ENCODE results near the gene AGBL1. TPM values are rescaled to one million over a fixed set of nuclear protein-coding genes. Genes with fewer than 3 reads are reported as not detected.

Gene AGBL1
- total RNA-seq, 1 experiment from 2014 or later: not detected

DNA sequence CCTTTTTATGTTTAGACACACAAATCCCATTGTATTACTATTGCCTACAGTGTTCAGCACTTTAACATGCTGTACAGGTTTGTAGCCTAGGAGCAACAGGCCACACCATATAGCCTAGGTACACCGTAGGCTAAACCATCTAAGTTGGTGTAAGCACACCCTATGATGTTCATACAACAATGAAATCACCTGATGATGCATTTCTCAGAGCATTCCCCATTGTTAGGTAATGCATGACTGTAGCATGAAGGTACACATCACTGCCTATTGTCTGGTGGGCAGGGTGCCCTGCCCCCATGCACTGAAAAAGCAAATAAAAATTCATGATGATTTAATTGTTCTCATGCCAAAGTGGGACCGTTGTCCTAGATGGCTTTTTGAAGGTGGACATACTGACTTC is 183.6 kb downstream of the AGBL1 start:
- TF ChIP-seq EZH2 (IDR thresholded peaks at IDR 0.05; ENCODE audit: low read depth): no peak
- TF ChIP-seq, protein P1, sequence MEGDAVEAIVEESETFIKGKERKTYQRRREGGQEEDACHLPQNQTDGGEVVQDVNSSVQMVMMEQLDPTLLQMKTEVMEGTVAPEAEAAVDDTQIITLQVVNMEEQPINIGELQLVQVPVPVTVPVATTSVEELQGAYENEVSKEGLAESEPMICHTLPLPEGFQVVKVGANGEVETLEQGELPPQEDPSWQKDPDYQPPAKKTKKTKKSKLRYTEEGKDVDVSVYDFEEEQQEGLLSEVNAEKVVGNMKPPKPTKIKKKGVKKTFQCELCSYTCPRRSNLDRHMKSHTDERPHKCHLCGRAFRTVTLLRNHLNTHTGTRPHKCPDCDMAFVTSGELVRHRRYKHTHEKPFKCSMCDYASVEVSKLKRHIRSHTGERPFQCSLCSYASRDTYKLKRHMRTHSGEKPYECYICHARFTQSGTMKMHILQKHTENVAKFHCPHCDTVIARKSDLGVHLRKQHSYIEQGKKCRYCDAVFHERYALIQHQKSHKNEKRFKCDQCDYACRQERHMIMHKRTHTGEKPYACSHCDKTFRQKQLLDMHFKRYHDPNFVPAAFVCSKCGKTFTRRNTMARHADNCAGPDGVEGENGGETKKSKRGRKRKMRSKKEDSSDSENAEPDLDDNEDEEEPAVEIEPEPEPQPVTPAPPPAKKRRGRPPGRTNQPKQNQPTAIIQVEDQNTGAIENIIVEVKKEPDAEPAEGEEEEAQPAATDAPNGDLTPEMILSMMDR (conservative IDR thresholded peaks at IDR 0.05): no peak
- Histone ChIP-seq H3K79me2 (ENCODE audit: low read depth) (no peaks in the 10 kb centered on the region), H3K27me3 (ENCODE audit: insufficient read depth, low read depth) (0 out of 2 replicates have a peak, but pooled peaks cover 6% of the 10 kb centered on the region), H4K20me1 (ENCODE audit: insufficient read depth) (no peaks in the 10 kb centered on the region), H3K4me2 (no peak overlapping the region), H2AFZ (no peak overlapping the region), H3K9me2 (ENCODE audit: insufficient read depth) (no peaks in the 10 kb centered on the region), H3K4me1 (replicated peaks; ENCODE audit: insufficient read depth) (no peaks in the 10 kb centered on the region), H3K9me3 (ENCODE audit: insufficient read depth, low read depth) (no peaks in the 10 kb centered on the region), H3K36me3 (ENCODE audit: low read depth) (no peaks in the 10 kb centered on the region), H3K4me3 (no peak overlapping the region), H3K27ac (no peak overlapping the region), H3F3A (ENCODE audit: insufficient read depth, low read depth) (no peaks in the 10 kb centered on the region)
- no TSS peak for BruUV-seq (replicated peaks)
- intact Hi-C loops (cut with micrococcal nuclease; ENCODE audit: unreplicated experiment): no loop called here
- ChIA-PET CTCF (no interaction called here), POLR2A (ENCODE audit: unreplicated experiment) (no interaction called here)
- no peak for DNase-seq

DNA sequence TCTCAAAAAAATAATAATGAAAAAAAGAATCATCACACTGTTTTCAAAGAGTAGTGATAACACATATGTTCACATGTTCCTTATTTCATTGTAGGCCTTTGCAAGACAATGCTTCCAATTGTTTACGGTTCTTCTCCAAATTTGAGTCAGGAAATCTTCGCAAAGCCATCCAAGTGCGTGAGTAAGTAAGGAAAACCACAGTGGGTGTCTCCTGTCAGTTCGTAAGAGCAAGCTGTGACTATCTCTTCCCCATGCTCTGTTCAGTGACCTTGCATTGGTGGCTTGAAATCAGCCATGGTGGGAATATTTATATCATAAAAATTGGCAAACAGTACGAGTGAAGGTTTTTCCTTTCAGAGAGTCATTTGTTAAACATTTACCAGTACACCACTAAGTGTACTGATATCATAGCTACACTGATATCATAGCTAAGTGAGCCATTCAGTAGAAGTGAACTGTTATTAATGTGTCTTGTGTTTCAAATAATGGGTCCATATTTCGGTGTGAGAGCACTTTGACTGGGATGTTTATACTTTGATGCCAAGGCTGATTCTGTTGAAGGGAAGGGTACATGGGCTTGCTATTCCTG is 187.3 kb downstream of the AGBL1 start:
- Histone ChIP-seq H3K4me2 (no peak overlapping the region), H3K27me3 (ENCODE audit: insufficient read depth, low read depth) (0 out of 2 replicates have a peak, but pooled peaks cover 6% of the 10 kb centered on the region), H2AFZ (no peak overlapping the region), H3K79me2 (ENCODE audit: low read depth) (no peaks in the 10 kb centered on the region), H3K36me3 (ENCODE audit: low read depth) (no peaks in the 10 kb centered on the region), H3K9me3 (ENCODE audit: insufficient read depth, low read depth) (no peaks in the 10 kb centered on the region), H3K4me3 (no peak overlapping the region), H4K20me1 (ENCODE audit: insufficient read depth) (no peaks in the 10 kb centered on the region), H3K9me2 (ENCODE audit: insufficient read depth) (no peaks in the 10 kb centered on the region), H3F3A (ENCODE audit: insufficient read depth, low read depth) (no peaks in the 10 kb centered on the region), H3K27ac (no peak overlapping the region), H3K4me1 (replicated peaks; ENCODE audit: insufficient read depth) (no peaks in the 10 kb centered on the region)
- no peak for TF ChIP-seq EZH2 (IDR thresholded peaks at IDR 0.05; ENCODE audit: low read depth)
- TF ChIP-seq, protein P1 (conservative IDR thresholded peaks at IDR 0.05): no peak
- ChIA-PET CTCF (no interaction called here), POLR2A (ENCODE audit: unreplicated experiment) (no interaction called here)
- DNase-seq: no peak
- no TSS peak for BruUV-seq (replicated peaks)
- intact Hi-C loops (cut with micrococcal nuclease; ENCODE audit: unreplicated experiment): no loop called here

DNA sequence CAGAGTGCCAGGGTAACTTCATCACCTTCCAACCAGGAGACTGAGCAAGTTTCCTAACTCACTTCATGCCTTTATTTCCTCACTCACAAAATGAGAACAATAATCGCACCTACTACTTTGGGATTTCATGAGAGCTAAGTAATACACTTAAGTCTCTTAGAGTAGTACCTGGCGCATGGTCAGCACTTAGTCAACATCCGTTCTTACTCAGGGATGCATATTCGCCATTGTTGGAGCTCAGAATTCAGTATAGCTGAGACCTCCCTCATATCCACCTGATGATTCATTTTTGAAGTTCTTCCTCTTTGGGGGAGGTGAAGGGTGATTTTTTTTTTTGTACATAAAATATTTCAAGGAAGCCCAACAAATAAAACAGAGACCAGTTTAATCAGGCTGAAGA is 188.2 kb downstream of the AGBL1 start:
- Histone ChIP-seq H4K20me1 (ENCODE audit: insufficient read depth) (no peaks in the 10 kb centered on the region; the same call in 1 of the 2 replicates), H3K4me3 (no peak overlapping the region), H3K4me2 (no peak overlapping the region), H3K79me2 (ENCODE audit: low read depth) (no peaks in the 10 kb centered on the region), H3K9me3 (ENCODE audit: insufficient read depth, low read depth) (no peaks in the 10 kb centered on the region), H3K36me3 (ENCODE audit: low read depth) (no peaks in the 10 kb centered on the region), H3F3A (ENCODE audit: insufficient read depth, low read depth) (no peaks in the 10 kb centered on the region), H3K9me2 (ENCODE audit: insufficient read depth) (no peaks in the 10 kb centered on the region), H3K27me3 (ENCODE audit: insufficient read depth, low read depth) (0 out of 2 replicates have a peak, but pooled peaks cover 6% of the 10 kb centered on the region), H3K4me1 (replicated peaks; ENCODE audit: insufficient read depth) (no peaks in the 10 kb centered on the region), H3K27ac (no peak overlapping the region), H2AFZ (no peak overlapping the region)
- POLR2A ChIA-PET (ENCODE audit: unreplicated experiment): no interaction called here
- no peak for DNase-seq
- CTCF ChIA-PET: no interaction called here
- no peak for TF ChIP-seq EZH2 (IDR thresholded peaks at IDR 0.05; ENCODE audit: low read depth)
- TF ChIP-seq, protein P1 (conservative IDR thresholded peaks at IDR 0.05): no peak
- BruUV-seq (replicated peaks): no TSS peak
- intact Hi-C loops (cut with micrococcal nuclease; ENCODE audit: unreplicated experiment): no loop called here

Data from PC-9 (cell line).